HG02642 (cell line): ENCODE data around the gene PNMT.

Experiments used
- ATAC-seq: cut with Tn5 transposase; IDR thresholded peaks from one replicate; pipeline ENCODE4 v1.9.1; 2021; ENCODE audit warnings: mild to moderate bottlenecking; ENCODE audit not compliant: unreplicated experiment, poor library complexity

PNMT gene

GRCh38 chr17:39666601-39667261 lies 1.5 kb upstream of the PNMT start:
- ATAC-seq: no peak

GRCh38 chr17:39667262-39667944 lies 850 bp upstream of the PNMT start:
- ATAC-seq: no peak

GRCh38 chr17:39669897-39670735 lies 1.9 kb downstream of the PNMT start:
- ATAC-seq: no peak

GRCh38 chr17:39670746-39671145 lies 2.5 kb downstream of the PNMT start:
- ATAC-seq: no peak

- no peak for ATAC-seq
Observed at GRCh38 chr17:39671651-39672521, 3.6 kb downstream of the PNMT start.

- no peak for ATAC-seq
Observed at GRCh38 chr17:39672522-39673334, 4.5 kb downstream of the PNMT start.

- ATAC-seq: no peak
Observed at GRCh38 chr17:39673335-39674081, 5.3 kb downstream of the PNMT start.

GRCh38 chr17:39674179-39674578 lies 5.9 kb downstream of the PNMT start:
- no peak for ATAC-seq

- no peak for ATAC-seq
Observed at GRCh38 chr17:39674702-39675389, 6.6 kb downstream of the PNMT start.

- ATAC-seq: no peak
Observed at GRCh38 chr17:39675390-39676082, 7.3 kb downstream of the PNMT start.

- ATAC-seq: no peak
Observed at GRCh38 chr17:39676198-39676819, 8.1 kb downstream of the PNMT start.

GRCh38 chr17:39677072-39677471 lies 8.8 kb downstream of the PNMT start:
- no peak for ATAC-seq

GRCh38 chr17:39677542-39678339 lies 9.5 kb downstream of the PNMT start:
- no peak for ATAC-seq

- no peak for ATAC-seq
Observed at GRCh38 chr17:39678340-39679116, 10.3 kb downstream of the PNMT start.

- no peak for ATAC-seq
Observed at GRCh38 chr17:39679521-39680192, 11.4 kb downstream of the PNMT start.
